GM12878 (cell line): ENCODE results near the gene F12. TPM values are rescaled to one million over a fixed set of nuclear protein-coding genes. Genes with fewer than 3 reads are reported as not detected.

Experiments used
- EP300 ChIP-seq, 2 experiments: fragments of 150-350 bp in 1 of 2; IDR thresholded peaks; 2 replicates each; pipeline ENCODE4 v1.6.1; 2011 to 2012; ENCODE audit warnings: low read depth in 2 of 2, low read length in 2 of 2, borderline replicate concordance in 1 of 2, improper control_type of control experiment in 1 of 2, inconsistent platforms in 1 of 2; ENCODE audit not compliant: control insufficient read depth in 1 of 2
- HDGF ChIP-seq: fragments of 450-650 bp; IDR thresholded peaks from 2 replicates; pipeline ENCODE4 v1.6.1; 2016; ENCODE audit warnings: antibody characterized with exemption
- MEF2A ChIP-seq: IDR thresholded peaks from 2 replicates; pipeline ENCODE4 v1.6.1; 2011; ENCODE audit warnings: low read depth, mild to moderate bottlenecking, low read length, moderate library complexity; ENCODE audit not compliant: insufficient read depth
- NR2F1 ChIP-seq: fragments of 450-650 bp; conservative IDR thresholded peaks from 2 replicates; pipeline ENCODE4 v1.6.1; 2017; ENCODE audit warnings: mild to moderate bottlenecking
- NRF1 ChIP-seq: conservative IDR thresholded peaks from 2 replicates; pipeline ENCODE4 v1.6.1; 2011; ENCODE audit warnings: mild to moderate bottlenecking, low read depth, low read length, improper control_type of control experiment
- PML ChIP-seq: IDR thresholded peaks from 2 replicates; pipeline ENCODE4 v1.6.1; 2012; ENCODE audit warnings: low read length, inconsistent platforms
- POLR2AphosphoS2 ChIP-seq: IDR thresholded peaks from 2 replicates; pipeline ENCODE4 v1.6.1; 2011; ENCODE audit warnings: low read depth, mild to moderate bottlenecking, low read length, improper control_type of control experiment, moderate library complexity
- RBBP5 ChIP-seq: fragments of 200-600 bp; sonication (generic); conservative IDR thresholded peaks from 2 replicates; pipeline ENCODE4 v1.6.1; 2016
- TAF1 ChIP-seq: IDR thresholded peaks from 2 replicates; pipeline ENCODE4 v1.6.1; 2011; ENCODE audit warnings: mild to moderate bottlenecking, low read depth, low read length, borderline replicate concordance
- TBL1XR1 ChIP-seq: IDR thresholded peaks from 2 replicates; pipeline ENCODE4 v1.6.1; 2012; ENCODE audit warnings: low read depth, low read length, improper control_type of control experiment
- ZNF217 ChIP-seq: fragments of 450-650 bp; IDR thresholded peaks from 2 replicates; pipeline ENCODE4 v1.6.1; 2017; ENCODE audit warnings: antibody characterized with exemption, mild to moderate bottlenecking
- ZNF622 ChIP-seq: fragments of 450-650 bp; IDR thresholded peaks from 2 replicates; pipeline ENCODE4 v1.6.1; 2017; ENCODE audit warnings: mild to moderate bottlenecking, inconsistent platforms
- ZZZ3 ChIP-seq: IDR thresholded peaks from 2 replicates; pipeline ENCODE4 v1.6.1; 2011; ENCODE audit warnings: low read depth; ENCODE audit not compliant: control insufficient read depth, insufficient read length
- polyA plus RNA-seq, 11 experiments: library from polyadenylated mRNA; depleted of rRNA in 4 of 11; unstranded in 6 of 11; stranded (reverse) in 5 of 11; fragments of >200 nt; fragmentation: Nextera tagmentation in 4 of 11; fragmentation: Illumina TruSeq in 1 of 11; extraction: Ambion mirVana in 4 of 11; extraction: Trizol in 1 of 11; gene quantifications; 1 replicate in 1 of 11; 2 replicates in 10 of 11; pipeline versions ENCODE4 v1.2.1 to v1.2.3, GENCODE V29; 2011 to 2016; ENCODE audit warnings: inconsistent platforms in 2 of 11, missing spikeins in 2 of 11, low read depth in 1 of 11
- total RNA-seq, 4 experiments: library from RNA; depleted of rRNA in 3 of 4; stranded (reverse); fragments of >200 nt in 3 of 4; fragmentation: Illumina TruSeq in 1 of 4; extraction: Trizol in 1 of 4; gene quantifications; 2 replicates each; pipeline versions ENCODE4 v1.2.1 to v1.2.3, GENCODE V29; 2013 to 2021
- TF ChIP-seq, protein P1 (sequence below): fragments of 450-650 bp; conservative IDR thresholded peaks from 2 replicates; pipeline ENCODE4 v1.6.1; 2017; ENCODE audit warnings: mild to moderate bottlenecking, moderate library complexity
- TF ChIP-seq, protein P2 (sequence below): fragments of 450-650 bp; IDR thresholded peaks from 2 replicates; pipeline ENCODE4 v1.6.1; 2018; ENCODE audit warnings: borderline replicate concordance, mild to moderate bottlenecking; ENCODE audit not compliant: partially characterized antibody
- TF ChIP-seq, protein P3 (sequence below): fragments of 450-650 bp; IDR thresholded peaks from 2 replicates; pipeline ENCODE4 v1.6.1; 2018; ENCODE audit warnings: mild to moderate bottlenecking, low read depth, moderate library complexity; ENCODE audit not compliant: partially characterized antibody
- TF ChIP-seq, protein P4 (sequence below): fragments of 450-650 bp; IDR thresholded peaks from 2 replicates; pipeline ENCODE4 v1.6.1; 2017; ENCODE audit warnings: mild to moderate bottlenecking, moderate library complexity

The F12 gene
- total and polyA plus RNA-seq, 10 of the 15 experiments (the other 5 are each of a cell fraction or from before 2014, with no cell fraction given): 0.25 to 11.3 (median 5.5) TPM

DNA sequence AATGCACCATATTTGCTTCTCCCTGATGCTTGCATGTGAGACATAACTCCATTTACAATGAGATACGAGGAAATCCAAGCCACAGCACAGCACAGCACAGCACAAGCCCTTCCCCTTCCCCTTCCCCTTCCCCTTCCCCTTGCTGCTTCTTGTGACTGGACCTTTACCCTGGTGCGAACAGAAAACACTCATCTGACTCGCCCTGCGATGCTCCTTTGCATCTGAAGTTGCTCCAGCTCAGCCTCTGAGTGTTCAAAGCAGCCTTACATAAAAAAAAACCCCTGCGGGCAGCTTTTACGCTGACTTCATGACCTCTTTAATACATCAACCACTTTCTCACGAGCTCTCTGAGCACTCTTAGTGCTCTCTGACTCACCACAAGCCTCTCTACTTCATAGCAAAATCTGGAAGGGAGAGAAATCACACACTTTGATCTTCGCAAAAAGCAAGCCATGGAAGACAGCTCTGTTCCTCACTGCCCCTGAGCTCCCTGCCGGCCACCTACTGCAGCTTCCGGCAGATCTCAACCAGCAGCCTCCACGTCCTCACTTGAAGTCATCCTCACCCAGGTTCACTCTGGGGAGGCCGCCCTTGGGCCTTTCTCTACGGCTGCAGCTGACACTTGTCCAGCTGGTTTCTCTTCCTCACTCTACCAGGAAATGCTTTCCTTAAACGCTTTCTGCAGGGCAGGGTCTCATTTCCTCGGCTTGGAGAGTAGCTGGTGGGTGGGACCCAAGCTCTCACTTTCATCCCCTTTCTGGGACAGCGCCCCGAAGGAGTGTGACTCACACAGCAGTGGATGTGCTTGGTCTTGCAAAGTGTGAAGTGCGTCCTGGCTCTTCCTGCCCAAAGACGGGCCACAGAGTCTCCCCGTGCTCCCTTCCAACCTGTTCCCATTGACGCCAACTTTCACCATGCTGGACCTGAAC, 19.9 kb downstream of the F12 start (continued):
- TF ChIP-seq RBBP5 (no peak), TBL1XR1 (0 out of 2 replicates have a peak, but pooled peaks have one; percentile 28), ZZZ3 (no peak), ZNF217 (no peak), EP300 (IDR thresholded peaks at IDR 0.05; ENCODE audit: borderline replicate concordance in 1 of 2, control insufficient read depth in 1 of 2, low read depth in 2 of 2, low read length in 2 of 2) (peak in 1 of 2 experiments; percentile 16; a peak in 1 of 4 replicates), NR2F1 (peak; percentile 91), ZNF622 (0 out of 2 replicates have a peak, but pooled peaks have one; percentile 4), POLR2AphosphoS2 (no peak), MEF2A (no peak), TAF1 (no peak), HDGF (peak; percentile 8; the same call in 1 of the 2 replicates), NRF1 (no peak), PML (no peak)
- TF ChIP-seq, protein P1, sequence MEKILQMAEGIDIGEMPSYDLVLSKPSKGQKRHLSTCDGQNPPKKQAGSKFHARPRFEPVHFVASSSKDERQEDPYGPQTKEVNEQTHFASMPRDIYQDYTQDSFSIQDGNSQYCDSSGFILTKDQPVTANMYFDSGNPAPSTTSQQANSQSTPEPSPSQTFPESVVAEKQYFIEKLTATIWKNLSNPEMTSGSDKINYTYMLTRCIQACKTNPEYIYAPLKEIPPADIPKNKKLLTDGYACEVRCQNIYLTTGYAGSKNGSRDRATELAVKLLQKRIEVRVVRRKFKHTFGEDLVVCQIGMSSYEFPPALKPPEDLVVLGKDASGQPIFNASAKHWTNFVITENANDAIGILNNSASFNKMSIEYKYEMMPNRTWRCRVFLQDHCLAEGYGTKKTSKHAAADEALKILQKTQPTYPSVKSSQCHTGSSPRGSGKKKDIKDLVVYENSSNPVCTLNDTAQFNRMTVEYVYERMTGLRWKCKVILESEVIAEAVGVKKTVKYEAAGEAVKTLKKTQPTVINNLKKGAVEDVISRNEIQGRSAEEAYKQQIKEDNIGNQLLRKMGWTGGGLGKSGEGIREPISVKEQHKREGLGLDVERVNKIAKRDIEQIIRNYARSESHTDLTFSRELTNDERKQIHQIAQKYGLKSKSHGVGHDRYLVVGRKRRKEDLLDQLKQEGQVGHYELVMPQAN: peak; percentile 52; the same call in 1 of the 2 replicates
- TF ChIP-seq, protein P2, sequence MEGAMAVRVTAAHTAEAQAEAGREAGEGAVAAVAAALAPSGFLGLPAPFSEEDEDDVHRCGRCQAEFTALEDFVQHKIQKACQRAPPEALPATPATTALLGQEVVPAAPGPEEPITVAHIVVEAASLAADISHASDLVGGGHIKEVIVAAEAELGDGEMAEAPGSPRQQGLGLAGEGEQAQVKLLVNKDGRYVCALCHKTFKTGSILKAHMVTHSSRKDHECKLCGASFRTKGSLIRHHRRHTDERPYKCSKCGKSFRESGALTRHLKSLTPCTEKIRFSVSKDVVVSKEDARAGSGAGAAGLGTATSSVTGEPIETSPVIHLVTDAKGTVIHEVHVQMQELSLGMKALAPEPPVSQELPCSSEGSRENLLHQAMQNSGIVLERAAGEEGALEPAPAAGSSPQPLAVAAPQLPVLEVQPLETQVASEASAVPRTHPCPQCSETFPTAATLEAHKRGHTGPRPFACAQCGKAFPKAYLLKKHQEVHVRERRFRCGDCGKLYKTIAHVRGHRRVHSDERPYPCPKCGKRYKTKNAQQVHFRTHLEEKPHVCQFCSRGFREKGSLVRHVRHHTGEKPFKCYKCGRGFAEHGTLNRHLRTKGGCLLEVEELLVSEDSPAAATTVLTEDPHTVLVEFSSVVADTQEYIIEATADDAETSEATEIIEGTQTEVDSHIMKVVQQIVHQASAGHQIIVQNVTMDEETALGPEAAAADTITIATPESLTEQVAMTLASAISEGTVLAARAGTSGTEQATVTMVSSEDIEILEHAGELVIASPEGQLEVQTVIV: no peak
- TF ChIP-seq, protein P3, sequence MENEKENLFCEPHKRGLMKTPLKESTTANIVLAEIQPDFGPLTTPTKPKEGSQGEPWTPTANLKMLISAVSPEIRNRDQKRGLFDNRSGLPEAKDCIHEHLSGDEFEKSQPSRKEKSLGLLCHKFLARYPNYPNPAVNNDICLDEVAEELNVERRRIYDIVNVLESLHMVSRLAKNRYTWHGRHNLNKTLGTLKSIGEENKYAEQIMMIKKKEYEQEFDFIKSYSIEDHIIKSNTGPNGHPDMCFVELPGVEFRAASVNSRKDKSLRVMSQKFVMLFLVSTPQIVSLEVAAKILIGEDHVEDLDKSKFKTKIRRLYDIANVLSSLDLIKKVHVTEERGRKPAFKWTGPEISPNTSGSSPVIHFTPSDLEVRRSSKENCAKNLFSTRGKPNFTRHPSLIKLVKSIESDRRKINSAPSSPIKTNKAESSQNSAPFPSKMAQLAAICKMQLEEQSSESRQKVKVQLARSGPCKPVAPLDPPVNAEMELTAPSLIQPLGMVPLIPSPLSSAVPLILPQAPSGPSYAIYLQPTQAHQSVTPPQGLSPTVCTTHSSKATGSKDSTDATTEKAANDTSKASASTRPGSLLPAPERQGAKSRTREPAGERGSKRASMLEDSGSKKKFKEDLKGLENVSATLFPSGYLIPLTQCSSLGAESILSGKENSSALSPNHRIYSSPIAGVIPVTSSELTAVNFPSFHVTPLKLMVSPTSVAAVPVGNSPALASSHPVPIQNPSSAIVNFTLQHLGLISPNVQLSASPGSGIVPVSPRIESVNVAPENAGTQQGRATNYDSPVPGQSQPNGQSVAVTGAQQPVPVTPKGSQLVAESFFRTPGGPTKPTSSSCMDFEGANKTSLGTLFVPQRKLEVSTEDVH: no peak
- TF ChIP-seq, protein P4, sequence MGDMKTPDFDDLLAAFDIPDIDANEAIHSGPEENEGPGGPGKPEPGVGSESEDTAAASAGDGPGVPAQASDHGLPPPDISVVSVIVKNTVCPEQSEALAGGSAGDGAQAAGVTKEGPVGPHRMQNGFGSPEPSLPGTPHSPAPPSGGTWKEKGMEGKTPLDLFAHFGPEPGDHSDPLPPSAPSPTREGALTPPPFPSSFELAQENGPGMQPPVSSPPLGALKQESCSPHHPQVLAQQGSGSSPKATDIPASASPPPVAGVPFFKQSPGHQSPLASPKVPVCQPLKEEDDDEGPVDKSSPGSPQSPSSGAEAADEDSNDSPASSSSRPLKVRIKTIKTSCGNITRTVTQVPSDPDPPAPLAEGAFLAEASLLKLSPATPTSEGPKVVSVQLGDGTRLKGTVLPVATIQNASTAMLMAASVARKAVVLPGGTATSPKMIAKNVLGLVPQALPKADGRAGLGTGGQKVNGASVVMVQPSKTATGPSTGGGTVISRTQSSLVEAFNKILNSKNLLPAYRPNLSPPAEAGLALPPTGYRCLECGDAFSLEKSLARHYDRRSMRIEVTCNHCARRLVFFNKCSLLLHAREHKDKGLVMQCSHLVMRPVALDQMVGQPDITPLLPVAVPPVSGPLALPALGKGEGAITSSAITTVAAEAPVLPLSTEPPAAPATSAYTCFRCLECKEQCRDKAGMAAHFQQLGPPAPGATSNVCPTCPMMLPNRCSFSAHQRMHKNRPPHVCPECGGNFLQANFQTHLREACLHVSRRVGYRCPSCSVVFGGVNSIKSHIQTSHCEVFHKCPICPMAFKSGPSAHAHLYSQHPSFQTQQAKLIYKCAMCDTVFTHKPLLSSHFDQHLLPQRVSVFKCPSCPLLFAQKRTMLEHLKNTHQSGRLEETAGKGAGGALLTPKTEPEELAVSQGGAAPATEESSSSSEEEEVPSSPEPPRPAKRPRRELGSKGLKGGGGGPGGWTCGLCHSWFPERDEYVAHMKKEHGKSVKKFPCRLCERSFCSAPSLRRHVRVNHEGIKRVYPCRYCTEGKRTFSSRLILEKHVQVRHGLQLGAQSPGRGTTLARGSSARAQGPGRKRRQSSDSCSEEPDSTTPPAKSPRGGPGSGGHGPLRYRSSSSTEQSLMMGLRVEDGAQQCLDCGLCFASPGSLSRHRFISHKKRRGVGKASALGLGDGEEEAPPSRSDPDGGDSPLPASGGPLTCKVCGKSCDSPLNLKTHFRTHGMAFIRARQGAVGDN: 0 out of 2 replicates have a peak, but pooled peaks have one; percentile 44
